Smooth muscle cell (in vitro differentiated cells): ENCODE results near the gene HECW1. TPM values are rescaled to one million over a fixed set of nuclear protein-coding genes. Genes with fewer than 3 reads are reported as not detected.

Source experiments
- DNase-seq: peaks from one replicate; lab custom pipeline; 2025; ENCODE audit not compliant: unreplicated experiment; lab: John Stamatoyannopoulos, UW
- H2AFZ ChIP-seq: fragments of 200-600 bp; sonication (generic); 2 replicates; pipeline ENCODE4 v1.6.0; 2016; ENCODE audit warnings: antibody characterized with exemption, low read depth, mild to moderate bottlenecking
- H3F3A ChIP-seq: fragments of 200-600 bp; sonication (generic); 2 replicates; pipeline ENCODE4 v1.6.0; 2017; ENCODE audit warnings: antibody characterized with exemption, low read depth
- H3K27ac ChIP-seq: fragments of 200-600 bp; sonication (generic); 2 replicates; pipeline ENCODE4 v1.5.1; 2016; ENCODE audit warnings: low read depth, mild to moderate bottlenecking
- H3K27me3 ChIP-seq: fragments of 200-600 bp; sonication (generic); 2 replicates; pipeline ENCODE4 v1.6.1; 2016; ENCODE audit warnings: low read depth, mild to moderate bottlenecking
- H3K36me3 ChIP-seq: fragments of 200-600 bp; sonication (generic); 2 replicates; pipeline ENCODE4 v1.5.1; 2016; ENCODE audit warnings: low read depth
- H3K4me1 ChIP-seq: fragments of 200-600 bp; sonication (generic); 2 replicates; pipeline ENCODE4 v1.5.1; 2016; ENCODE audit warnings: low read depth
- H3K4me2 ChIP-seq: fragments of 200-600 bp; sonication (generic); 2 replicates; pipeline ENCODE4 v1.6.0; 2016; ENCODE audit warnings: mild to moderate bottlenecking
- H3K4me3 ChIP-seq: fragments of 200-600 bp; sonication (generic); 2 replicates; pipeline ENCODE4 v1.5.1; 2016; ENCODE audit warnings: mild to moderate bottlenecking
- H3K79me2 ChIP-seq: fragments of 200-600 bp; sonication (generic); 2 replicates; pipeline ENCODE4 v1.6.0; 2016; ENCODE audit warnings: low read depth, mild to moderate bottlenecking
- H3K9ac ChIP-seq: fragments of 200-600 bp; sonication (generic); 2 replicates; pipeline ENCODE4 v1.6.0; 2016; ENCODE audit warnings: low read depth
- H3K9me3 ChIP-seq: fragments of 200-600 bp; sonication (generic); replicated peaks from 2 replicates; pipeline ENCODE4 v1.5.1; 2016; ENCODE audit warnings: low read depth
- H4K20me1 ChIP-seq: fragments of 200-600 bp; sonication (generic); 2 replicates; pipeline ENCODE4 v1.6.0; 2016; ENCODE audit warnings: low read depth
- CTCF ChIP-seq: fragments of 200-600 bp; sonication (generic); IDR thresholded peaks from 2 replicates; pipeline ENCODE4 v1.5.1; 2017; ENCODE audit warnings: borderline replicate concordance, mild to moderate bottlenecking, antibody characterized with exemption; ENCODE audit not compliant: insufficient read depth, poor library complexity, severe bottlenecking
- WGBS: methylation state at CpG from one replicate; pipeline ENCODE4 v1.1.7; 2016; ENCODE audit warnings: low lambda C conversion rate; 5-methylcytosine and 5-hydroxymethylcytosine counted together
- polyA plus RNA-seq: library from polyadenylated mRNA; unstranded; fragments of >200 nt; fragmentation: Nextera tagmentation; extraction: Ambion mirVana; gene quantifications from 2 replicates; pipeline ENCODE4 v1.2.1, GENCODE V29; 2016
- total RNA-seq: library from RNA; depleted of rRNA; stranded (reverse); fragments of >200 nt; gene quantifications from 2 replicates; pipeline ENCODE4 v1.2.3, GENCODE V29; 2014

Gene HECW1
- total and polyA plus RNA-seq, 2 experiments from 2014 or later, result 0.09 to 0.49 TPM

DNA sequence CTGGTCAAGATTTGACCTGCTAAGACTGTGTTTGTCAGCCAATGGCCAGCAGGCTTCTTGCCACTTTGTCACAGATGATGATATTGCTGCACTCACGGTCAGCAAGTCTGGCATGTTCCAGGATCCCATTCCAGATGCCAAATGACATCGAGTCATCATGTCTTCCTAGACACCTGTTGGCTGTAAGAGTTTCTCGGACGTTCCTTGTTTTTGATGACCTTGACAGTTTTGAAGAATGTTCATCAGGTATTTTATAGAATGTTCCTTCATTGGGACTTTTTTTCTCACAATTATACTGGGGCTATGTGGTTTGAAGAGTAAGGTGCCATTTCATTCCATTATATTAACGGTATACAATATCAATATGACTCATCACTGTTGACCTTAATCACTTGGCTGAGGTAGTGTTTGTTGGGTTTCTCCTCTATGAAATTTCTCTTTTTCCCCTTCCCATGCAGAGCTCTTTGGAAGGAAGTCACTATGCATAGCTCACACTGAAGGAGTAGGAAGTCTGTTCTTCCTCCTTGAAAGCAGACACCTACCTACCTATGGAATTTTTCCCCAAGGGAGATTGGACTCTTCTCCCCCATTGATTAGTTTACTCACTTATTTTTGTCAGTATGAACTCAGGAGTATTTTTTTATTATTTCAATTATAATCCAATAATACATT is 31.6 kb downstream of the HECW1 start:
- Histone ChIP-seq H3K36me3 (no peaks in the 10 kb centered on the region), H3K27ac (no peak overlapping the region), H4K20me1 (no peaks in the 10 kb centered on the region), H3K4me1 (peaks cover 6% of the 10 kb centered on the region), H3K9ac (no peak overlapping the region), H3F3A (no peaks in the 10 kb centered on the region), H3K27me3 (no peaks in the 10 kb centered on the region), H3K9me3 (no peaks in the 10 kb centered on the region), H3K4me2 (no peak overlapping the region), H3K79me2 (no peaks in the 10 kb centered on the region), H3K4me3 (no peak overlapping the region), H2AFZ (no peak overlapping the region)
- WGBS, result 91% methylated on average over 5 of the region's 5 CpGs
- no peak for TF ChIP-seq CTCF
- DNase-seq, result no peak

DNA sequence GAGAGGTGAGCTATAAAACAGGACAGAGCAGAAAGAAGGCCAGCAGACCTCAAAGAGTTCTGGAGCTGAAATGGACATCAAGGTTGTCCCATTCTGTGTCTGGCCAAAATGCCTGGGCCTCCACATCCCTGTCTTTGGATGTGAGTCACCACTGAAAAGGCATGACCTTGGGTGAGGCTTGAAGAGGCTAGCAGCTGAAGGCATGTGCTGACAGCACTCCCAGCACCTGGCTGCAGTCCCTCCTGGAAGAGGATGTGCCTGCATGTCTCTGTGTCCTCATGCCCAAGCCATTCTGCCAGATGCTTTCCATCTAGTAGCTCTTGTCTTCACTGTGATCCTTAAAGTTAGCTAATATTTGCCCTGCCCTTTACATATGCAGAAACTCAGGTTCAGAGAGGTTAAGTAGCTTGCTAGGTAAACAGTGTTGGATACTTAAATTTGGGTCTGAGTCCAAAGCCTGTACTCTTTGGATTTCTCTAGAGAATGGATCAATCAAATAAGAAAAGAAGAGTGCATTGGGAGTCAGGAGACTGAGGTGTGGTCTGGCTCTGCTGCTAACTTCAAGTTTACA is 35.8 kb downstream of the HECW1 start:
- H3K4me2 ChIP-seq, result no peak overlapping the region
- H3K9ac ChIP-seq, result no peak overlapping the region
- H4K20me1 ChIP-seq, result no peaks in the 10 kb centered on the region
- DNase-seq, result no peak
- H2AFZ ChIP-seq, result no peak overlapping the region
- H3K4me3 ChIP-seq, result no peak overlapping the region
- H3K27me3 ChIP-seq, result no peaks in the 10 kb centered on the region
- H3K27ac ChIP-seq, result no peak overlapping the region
- H3K36me3 ChIP-seq, result no peaks in the 10 kb centered on the region
- no peak for TF ChIP-seq CTCF
- H3K79me2 ChIP-seq, result no peaks in the 10 kb centered on the region
- no peaks in the 10 kb centered on the region for H3F3A ChIP-seq
- H3K9me3 ChIP-seq, result no peaks in the 10 kb centered on the region
- H3K4me1 ChIP-seq, result no peaks in the 10 kb centered on the region

- no peaks in the 10 kb centered on the region for H3K4me1 ChIP-seq
- WGBS, result 81% methylated on average over 1 of the region's 1 CpG
- H3F3A ChIP-seq, result no peaks in the 10 kb centered on the region
- H4K20me1 ChIP-seq, result no peaks in the 10 kb centered on the region
- DNase-seq, result no peak
- no peak overlapping the region for H3K4me3 ChIP-seq
- no peaks in the 10 kb centered on the region for H3K36me3 ChIP-seq
- TF ChIP-seq CTCF, result no peak
- H3K27ac ChIP-seq, result no peak overlapping the region
- H3K27me3 ChIP-seq, result no peaks in the 10 kb centered on the region
- H3K9ac ChIP-seq, result no peak overlapping the region
- no peak overlapping the region for H2AFZ ChIP-seq
- H3K4me2 ChIP-seq, result no peak overlapping the region
- H3K9me3 ChIP-seq, result no peaks in the 10 kb centered on the region
- H3K79me2 ChIP-seq, result no peaks in the 10 kb centered on the region
These were observed 38.6 kb downstream of the HECW1 start for GRCh38 chr7:43151076-43151475.

GRCh38 chr7:43152696-43153095 is 40.2 kb downstream of the HECW1 start:
- no peaks in the 10 kb centered on the region for H4K20me1 ChIP-seq
- H3K4me3 ChIP-seq, result no peak overlapping the region
- no peak overlapping the region for H3K27ac ChIP-seq
- H3K9me3 ChIP-seq, result no peaks in the 10 kb centered on the region
- WGBS, result 72% methylated on average over 6 of the region's 6 CpGs
- no peak overlapping the region for H3K4me2 ChIP-seq
- no peaks in the 10 kb centered on the region for H3K79me2 ChIP-seq
- no peaks in the 10 kb centered on the region for H3K4me1 ChIP-seq
- H3K27me3 ChIP-seq, result no peaks in the 10 kb centered on the region
- no peak overlapping the region for H2AFZ ChIP-seq
- no peak for TF ChIP-seq CTCF
- DNase-seq, result no peak
- no peaks in the 10 kb centered on the region for H3K36me3 ChIP-seq
- H3F3A ChIP-seq, result no peaks in the 10 kb centered on the region
- H3K9ac ChIP-seq, result no peak overlapping the region
